PC-9 (cell line): ENCODE data around the gene C17orf67. TPM values are rescaled to one million over a fixed set of nuclear protein-coding genes. Genes with fewer than 3 reads are reported as not detected.

Experiments used
- BruUV-seq: library from RNA; stranded (reverse); fragments of 400-500 nt; replicated peaks from 2 replicates; lab custom pipeline; 2021; lab: Mats Ljungman, UMichigan
- CTCF ChIA-PET: fragments of 300-600 bp; sonication (Branson Sonifier 250); formaldehyde crosslinking; loops from one replicate; lab custom pipeline; 2022; ENCODE audit warnings: antibody characterized with exemption; lab: Charles Lee
- POLR2A ChIA-PET: fragments of 300-600 bp; sonication (Branson Sonifier 250); formaldehyde crosslinking; loops from one replicate; lab custom pipeline; 2022; ENCODE audit warnings: antibody characterized with exemption; ENCODE audit not compliant: unreplicated experiment; lab: Charles Lee
- DNase-seq, 2 experiments: peaks; one replicate each; pipeline versions ENCODE4 v3.0.0 to v3.0.0-alpha.2; 2015 to 2022; ENCODE audit warnings: mixed read lengths in 1 of 2
- H2AFZ ChIP-seq: fragments of 200-600 bp; sonication (generic); 2 replicates; pipeline ENCODE4 v1.8.1; 2017; ENCODE audit warnings: antibody characterized with exemption
- H3F3A ChIP-seq: fragments of 200-600 bp; sonication (generic); 2 replicates; pipeline ENCODE4 v1.8.1; 2017; ENCODE audit warnings: antibody characterized with exemption, mild to moderate bottlenecking, low read depth; ENCODE audit not compliant: insufficient read depth
- H3K27ac ChIP-seq: fragments of 200-600 bp; sonication (generic); 2 replicates; pipeline ENCODE4 v1.6.1; 2016; ENCODE audit warnings: mixed run types
- H3K27me3 ChIP-seq: fragments of 200-600 bp; sonication (generic); 2 replicates; pipeline ENCODE4 v1.6.1; 2016; ENCODE audit warnings: low read depth, mixed run types; ENCODE audit not compliant: insufficient read depth
- H3K36me3 ChIP-seq: fragments of 200-600 bp; sonication (generic); 2 replicates; pipeline ENCODE4 v1.6.1; 2016; ENCODE audit warnings: low read depth, mixed run types
- H3K4me1 ChIP-seq: fragments of 200-600 bp; sonication (generic); replicated peaks from 2 replicates; pipeline ENCODE4 v1.6.1; 2016; ENCODE audit warnings: mixed run types; ENCODE audit not compliant: insufficient read depth
- H3K4me2 ChIP-seq: fragments of 200-600 bp; sonication (generic); 2 replicates; pipeline ENCODE4 v1.6.1; 2017; ENCODE audit warnings: mixed run types
- H3K4me3 ChIP-seq: fragments of 200-600 bp; sonication (generic); 2 replicates; pipeline ENCODE4 v1.6.1; 2016; ENCODE audit warnings: mixed run types
- H3K79me2 ChIP-seq: fragments of 200-600 bp; sonication (generic); 2 replicates; pipeline ENCODE4 v1.6.1; 2017; ENCODE audit warnings: low read depth, mixed run types
- H3K9me2 ChIP-seq: fragments of 200-600 bp; sonication (generic); 2 replicates; pipeline ENCODE4 v1.8.1; 2017; ENCODE audit warnings: mild to moderate bottlenecking; ENCODE audit not compliant: insufficient read depth
- H3K9me3 ChIP-seq: fragments of 200-600 bp; sonication (generic); 2 replicates; pipeline ENCODE4 v1.8.1; 2016; ENCODE audit warnings: low read depth; ENCODE audit not compliant: insufficient read depth
- H4K20me1 ChIP-seq: fragments of 200-600 bp; sonication (generic); 2 replicates; pipeline ENCODE4 v1.8.1; 2017; ENCODE audit not compliant: insufficient read depth
- EZH2 ChIP-seq: fragments of 200-600 bp; sonication (generic); IDR thresholded peaks from 2 replicates; pipeline ENCODE4 v1.8.0; 2017; ENCODE audit warnings: antibody characterized with exemption, low read depth
- intact Hi-C: fragments of 100-400 bp; cut with micrococcal nuclease; formaldehyde crosslinking; loops from one replicate; pipeline ENCODE4 v1.10.0; 2022; ENCODE audit not compliant: unreplicated experiment
- total RNA-seq: library from RNA; stranded (reverse); gene quantifications from 2 replicates; pipeline ENCODE4 v1.2.3, GENCODE V29; 2021
- TF ChIP-seq, protein P1 (sequence below): fragments of 200-600 bp; sonication (generic); conservative IDR thresholded peaks from 2 replicates; pipeline ENCODE4 v1.6.1; 2017; ENCODE audit warnings: mixed run types, antibody characterized with exemption, mild to moderate bottlenecking, moderate library complexity

The C17orf67 gene
- total RNA-seq, 1 experiment from 2014 or later: 4.3 TPM

DNA sequence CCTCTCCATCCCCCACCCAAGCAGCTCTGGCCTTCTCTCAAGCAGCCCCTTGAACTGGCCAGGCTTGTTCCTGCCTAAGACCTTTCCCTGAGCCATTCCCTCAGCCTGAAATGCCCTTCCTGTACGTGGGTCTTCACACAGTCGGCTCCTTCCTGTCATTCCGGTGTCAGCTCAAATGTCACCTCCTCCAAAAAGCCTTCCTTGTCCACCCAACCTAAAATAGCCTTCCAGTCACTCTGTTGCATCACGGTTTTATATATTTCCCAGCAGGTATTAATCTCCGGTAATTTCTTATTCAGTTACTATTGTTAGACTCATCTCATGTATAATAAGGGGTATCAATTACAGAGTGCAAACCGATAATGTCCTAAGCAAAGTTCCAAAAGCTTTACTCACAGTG, 51.8 kb downstream of the C17orf67 start:
- intact Hi-C loops: loop anchor here (2.0 to 5.0 kb wide), 2 partner anchors 65 to 285 kb away; no protein-coding TSS in a partner anchor
- no peak overlapping the region for H3K27ac ChIP-seq
- no peaks in the 10 kb centered on the region; the same call in 1 of the 2 replicates for H3K9me3 ChIP-seq
- no TSS peak for BruUV-seq
- no peaks in the 10 kb centered on the region for H3K27me3 ChIP-seq
- no peaks in the 10 kb centered on the region for H3K79me2 ChIP-seq
- H4K20me1 ChIP-seq: no peaks in the 10 kb centered on the region
- H2AFZ ChIP-seq: no peak overlapping the region
- no peaks in the 10 kb centered on the region for H3K36me3 ChIP-seq
- H3K4me3 ChIP-seq: no peak overlapping the region
- ChIA-PET CTCF (interaction anchor here (0.6 kb wide), 1 partner anchor 103 kb away, joined by 5 read pairs; no protein-coding TSS in a partner anchor), POLR2A (no interaction called here)
- TF ChIP-seq, protein P1, sequence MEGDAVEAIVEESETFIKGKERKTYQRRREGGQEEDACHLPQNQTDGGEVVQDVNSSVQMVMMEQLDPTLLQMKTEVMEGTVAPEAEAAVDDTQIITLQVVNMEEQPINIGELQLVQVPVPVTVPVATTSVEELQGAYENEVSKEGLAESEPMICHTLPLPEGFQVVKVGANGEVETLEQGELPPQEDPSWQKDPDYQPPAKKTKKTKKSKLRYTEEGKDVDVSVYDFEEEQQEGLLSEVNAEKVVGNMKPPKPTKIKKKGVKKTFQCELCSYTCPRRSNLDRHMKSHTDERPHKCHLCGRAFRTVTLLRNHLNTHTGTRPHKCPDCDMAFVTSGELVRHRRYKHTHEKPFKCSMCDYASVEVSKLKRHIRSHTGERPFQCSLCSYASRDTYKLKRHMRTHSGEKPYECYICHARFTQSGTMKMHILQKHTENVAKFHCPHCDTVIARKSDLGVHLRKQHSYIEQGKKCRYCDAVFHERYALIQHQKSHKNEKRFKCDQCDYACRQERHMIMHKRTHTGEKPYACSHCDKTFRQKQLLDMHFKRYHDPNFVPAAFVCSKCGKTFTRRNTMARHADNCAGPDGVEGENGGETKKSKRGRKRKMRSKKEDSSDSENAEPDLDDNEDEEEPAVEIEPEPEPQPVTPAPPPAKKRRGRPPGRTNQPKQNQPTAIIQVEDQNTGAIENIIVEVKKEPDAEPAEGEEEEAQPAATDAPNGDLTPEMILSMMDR: no peak
- no peak for TF ChIP-seq EZH2
- no peaks in the 10 kb centered on the region for H3K9me2 ChIP-seq
- H3F3A ChIP-seq: peaks cover 10% of the 10 kb centered on the region; the same call in 1 of the 2 replicates
- H3K4me2 ChIP-seq: peak overlapping the region; percentile 13; the same call in 1 of the 2 replicates
- DNase-seq: peak in 1 of 2 experiments; percentile 51
- H3K4me1 ChIP-seq: peaks cover 48% of the 10 kb centered on the region

DNA sequence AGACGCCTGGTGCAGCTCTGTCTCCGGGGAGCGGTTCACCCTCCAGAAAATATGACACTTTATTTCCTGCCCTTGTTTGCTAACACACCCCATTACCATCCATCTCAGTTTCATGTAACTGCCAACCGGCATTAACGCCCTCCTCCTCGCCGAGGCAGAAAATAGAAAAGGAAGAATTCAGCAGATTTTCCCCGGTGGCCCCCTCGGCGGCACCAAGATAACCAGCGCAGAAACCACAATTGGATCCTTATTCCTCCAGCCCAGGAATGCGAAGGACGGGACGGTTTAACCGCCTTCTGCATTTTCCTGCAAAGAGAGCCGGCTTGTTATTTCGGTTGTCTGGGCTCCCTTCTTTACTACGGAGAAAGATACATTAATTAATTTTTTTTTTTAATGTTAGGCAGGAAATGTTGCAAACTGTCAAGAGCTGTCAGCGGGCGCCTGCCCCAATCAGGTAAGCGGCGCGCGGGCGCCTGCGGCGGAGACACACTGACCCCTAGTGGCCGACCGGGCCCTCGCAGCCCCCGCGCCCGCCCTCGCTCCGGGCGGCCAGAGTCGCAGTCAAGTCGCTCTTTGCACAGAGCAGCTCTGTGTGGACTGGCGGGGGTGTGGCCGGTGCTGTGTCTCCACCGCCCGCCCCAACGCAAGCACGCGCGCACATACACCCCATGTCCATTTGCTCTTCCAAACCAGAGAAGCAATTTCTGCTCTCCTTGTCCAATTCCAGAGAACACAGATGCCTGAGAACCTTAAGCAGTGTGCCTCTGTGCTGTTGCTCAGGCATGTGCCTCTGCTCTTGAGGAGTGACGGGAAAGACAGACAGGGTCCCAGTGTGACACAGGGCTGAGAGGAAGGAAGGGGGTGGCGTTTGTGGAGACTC, 53.6 kb downstream of the C17orf67 start:
- no TSS peak for BruUV-seq
- no peak for TF ChIP-seq EZH2
- TF ChIP-seq, protein P1: peak; percentile 99
- intact Hi-C loops: loop anchor here (1.0 to 5.0 kb wide), 3 partner anchors 63 to 283 kb away; partner anchors contain the start of gene NOG
- H3K27ac ChIP-seq: no peak overlapping the region
- no peaks in the 10 kb centered on the region for H3K36me3 ChIP-seq
- no peaks in the 10 kb centered on the region for H3K9me2 ChIP-seq
- H3K79me2 ChIP-seq: no peaks in the 10 kb centered on the region
- peak overlapping the region; percentile 99 for H3K4me2 ChIP-seq
- no peaks in the 10 kb centered on the region for H4K20me1 ChIP-seq
- ChIA-PET CTCF (interaction anchor here (0.6 to 1.6 kb wide), 8 partner anchors 40 to 963 kb away, joined by 3 to 24 read pairs (median 6); no protein-coding TSS in a partner anchor), POLR2A (interaction anchor here (0.7 kb wide), 2 partner anchors 134 to 304 kb away, joined by 4 to 5 read pairs; partner anchors contain the start of gene TRIM25)
- H3F3A ChIP-seq: no peaks in the 10 kb centered on the region
- DNase-seq: peak; percentile 64 to 87
- peak overlapping the region; percentile 66 for H3K4me3 ChIP-seq
- H3K4me1 ChIP-seq: peaks cover 31% of the 10 kb centered on the region
- no peaks in the 10 kb centered on the region for H3K27me3 ChIP-seq
- H2AFZ ChIP-seq: peak overlapping the region; percentile 76
- no peaks in the 10 kb centered on the region; the same call in 1 of the 2 replicates for H3K9me3 ChIP-seq

DNA sequence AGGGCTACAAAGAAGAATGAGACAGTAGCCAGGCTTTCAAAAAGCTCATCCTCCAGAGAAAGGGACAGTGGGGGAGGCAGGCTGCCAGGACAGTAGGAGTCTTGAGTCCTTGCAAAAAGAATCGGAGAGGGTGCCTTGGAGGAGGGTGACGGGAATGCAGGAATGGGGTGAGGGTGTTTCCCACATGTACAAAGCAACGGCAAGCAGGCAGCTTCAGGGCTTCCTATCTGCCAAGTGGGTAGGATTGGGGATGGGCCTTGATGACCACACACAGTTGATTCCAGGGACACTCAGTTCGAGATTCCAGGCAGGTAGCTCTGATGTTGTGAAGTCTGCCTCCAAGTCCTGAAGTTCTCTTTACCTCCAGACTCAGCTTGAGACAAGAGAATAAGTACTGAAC, 54.4 kb downstream of the C17orf67 start:
- Histone ChIP-seq H3K9me2 (no peaks in the 10 kb centered on the region), H3K9me3 (no peaks in the 10 kb centered on the region; the same call in 1 of the 2 replicates), H3K4me1 (peaks cover 22% of the 10 kb centered on the region), H3K4me2 (peak overlapping the region; percentile 99), H2AFZ (peak overlapping the region; percentile 76; the same call in 1 of the 2 replicates), H3K79me2 (no peaks in the 10 kb centered on the region), H3F3A (no peaks in the 10 kb centered on the region), H3K27me3 (no peaks in the 10 kb centered on the region), H3K36me3 (no peaks in the 10 kb centered on the region), H4K20me1 (no peaks in the 10 kb centered on the region), H3K27ac (no peak overlapping the region), H3K4me3 (peak overlapping the region; percentile 66; the same call in 1 of the 2 replicates)
- ChIA-PET POLR2A (no interaction called here), CTCF (interaction anchor here (0.9 to 1.6 kb wide), 3 partner anchors 63 to 280 kb away, joined by 3 to 24 read pairs (median 4); no protein-coding TSS in a partner anchor)
- DNase-seq: no peak
- BruUV-seq: no TSS peak
- intact Hi-C loops: no loop called here
- no peak for TF ChIP-seq EZH2
- TF ChIP-seq, protein P1: no peak
